ENCODE results near the gene IGSF5.

IGSF5 gene

DNA sequence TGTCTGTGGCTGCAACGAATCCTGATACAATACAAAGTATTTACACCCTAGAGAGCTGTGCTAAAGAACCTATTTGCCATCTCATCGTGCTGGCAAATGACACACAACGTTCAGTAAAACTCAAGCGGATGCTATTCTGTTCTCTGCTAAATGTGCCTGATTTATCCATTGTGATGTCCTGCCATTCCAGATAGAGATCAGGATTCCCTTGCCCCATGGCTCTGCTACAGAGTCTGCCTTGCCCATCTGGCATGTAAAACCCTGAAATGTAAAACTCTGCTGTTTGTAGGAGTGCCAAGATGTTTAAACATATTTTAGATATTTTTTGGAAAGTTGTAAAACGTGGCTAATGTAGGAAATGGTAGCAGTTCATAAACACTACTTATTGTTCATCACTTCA lies 20.0 kb upstream of the IGSF5 start:
- TF ChIP-seq, protein P1, sequence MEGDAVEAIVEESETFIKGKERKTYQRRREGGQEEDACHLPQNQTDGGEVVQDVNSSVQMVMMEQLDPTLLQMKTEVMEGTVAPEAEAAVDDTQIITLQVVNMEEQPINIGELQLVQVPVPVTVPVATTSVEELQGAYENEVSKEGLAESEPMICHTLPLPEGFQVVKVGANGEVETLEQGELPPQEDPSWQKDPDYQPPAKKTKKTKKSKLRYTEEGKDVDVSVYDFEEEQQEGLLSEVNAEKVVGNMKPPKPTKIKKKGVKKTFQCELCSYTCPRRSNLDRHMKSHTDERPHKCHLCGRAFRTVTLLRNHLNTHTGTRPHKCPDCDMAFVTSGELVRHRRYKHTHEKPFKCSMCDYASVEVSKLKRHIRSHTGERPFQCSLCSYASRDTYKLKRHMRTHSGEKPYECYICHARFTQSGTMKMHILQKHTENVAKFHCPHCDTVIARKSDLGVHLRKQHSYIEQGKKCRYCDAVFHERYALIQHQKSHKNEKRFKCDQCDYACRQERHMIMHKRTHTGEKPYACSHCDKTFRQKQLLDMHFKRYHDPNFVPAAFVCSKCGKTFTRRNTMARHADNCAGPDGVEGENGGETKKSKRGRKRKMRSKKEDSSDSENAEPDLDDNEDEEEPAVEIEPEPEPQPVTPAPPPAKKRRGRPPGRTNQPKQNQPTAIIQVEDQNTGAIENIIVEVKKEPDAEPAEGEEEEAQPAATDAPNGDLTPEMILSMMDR (IDR thresholded peaks at IDR 0.05) = no peak

DNA sequence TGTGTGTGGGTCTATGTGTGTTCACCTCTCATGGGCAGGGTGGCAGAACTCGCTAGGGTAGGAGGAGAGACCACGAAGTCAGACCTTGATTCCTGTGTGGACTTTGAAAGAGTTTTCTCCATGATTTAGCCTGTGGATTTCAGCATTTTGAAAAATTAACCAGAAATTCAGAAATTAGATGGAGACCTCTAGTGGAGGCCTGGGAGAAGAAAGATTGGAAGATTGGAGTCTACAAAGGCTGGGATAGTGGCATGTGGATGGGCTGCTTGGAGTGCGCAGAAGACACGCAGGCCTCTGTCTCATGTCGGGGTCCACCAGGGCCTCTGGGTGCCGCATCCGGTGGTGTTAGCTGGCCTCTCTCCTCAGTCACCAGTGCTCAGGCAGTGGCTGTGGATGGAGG lies 18.9 kb upstream of the IGSF5 start:
- TF ChIP-seq, protein P1 (IDR thresholded peaks at IDR 0.05) = peak; percentile 19; the same call in 1 of the 2 replicates

DNA sequence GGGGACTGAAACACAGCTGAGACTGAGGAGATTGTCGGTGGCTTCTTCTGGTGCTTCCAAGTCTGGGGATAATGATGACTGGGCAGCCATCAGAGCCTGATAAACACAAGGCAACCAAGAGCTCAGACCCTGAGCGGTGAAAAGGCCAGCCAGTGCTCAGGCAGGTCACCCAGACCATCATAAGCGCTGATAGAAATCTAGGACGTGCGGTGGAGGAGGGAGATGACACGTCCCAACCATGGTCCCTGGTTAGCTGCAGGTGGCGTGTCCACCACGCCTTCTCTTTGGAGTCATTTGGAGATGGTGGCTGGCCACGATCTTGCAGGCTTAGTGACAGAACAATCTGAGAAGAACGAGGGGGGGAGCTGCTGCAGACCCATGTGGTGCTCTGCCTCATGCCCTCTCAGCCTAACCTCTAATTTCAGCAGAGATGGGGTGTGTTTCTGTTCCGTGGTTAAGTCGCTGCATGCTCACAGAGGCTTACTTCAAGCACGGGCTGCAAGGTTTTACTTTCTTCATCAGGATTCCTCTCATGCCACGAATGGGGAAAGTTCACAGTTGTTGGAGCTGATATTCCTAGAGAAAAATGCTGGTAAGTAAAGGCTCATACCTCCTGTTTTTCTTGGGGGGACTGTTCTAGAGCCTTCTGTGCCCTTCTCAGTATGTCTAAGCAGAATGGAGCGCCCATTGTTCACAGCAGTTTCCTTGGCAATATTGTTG lies 17.4 kb upstream of the IGSF5 start:
- TF ChIP-seq, protein P1 (IDR thresholded peaks at IDR 0.05) = no peak

DNA sequence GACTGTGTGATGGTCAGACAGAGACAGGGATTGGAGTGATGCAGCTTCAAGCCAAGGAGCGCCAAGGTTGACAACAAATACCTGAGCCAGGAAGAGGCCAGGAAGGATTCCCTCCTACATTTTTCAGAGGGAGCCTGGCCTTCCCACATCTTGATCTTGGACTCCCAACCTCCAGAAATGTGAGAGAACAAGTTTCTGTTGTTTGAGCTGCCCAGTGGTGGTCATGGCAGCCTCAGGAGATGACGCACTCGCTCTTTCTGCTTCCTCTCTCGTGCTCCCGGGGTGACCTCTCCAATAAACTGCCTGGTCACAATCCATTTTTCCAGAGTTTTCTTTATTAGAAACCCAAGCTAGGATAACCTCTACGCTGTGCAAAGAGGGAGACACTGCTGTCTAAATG lies 16.6 kb upstream of the IGSF5 start:
- TF ChIP-seq, protein P1 (IDR thresholded peaks at IDR 0.05) = no peak

DNA sequence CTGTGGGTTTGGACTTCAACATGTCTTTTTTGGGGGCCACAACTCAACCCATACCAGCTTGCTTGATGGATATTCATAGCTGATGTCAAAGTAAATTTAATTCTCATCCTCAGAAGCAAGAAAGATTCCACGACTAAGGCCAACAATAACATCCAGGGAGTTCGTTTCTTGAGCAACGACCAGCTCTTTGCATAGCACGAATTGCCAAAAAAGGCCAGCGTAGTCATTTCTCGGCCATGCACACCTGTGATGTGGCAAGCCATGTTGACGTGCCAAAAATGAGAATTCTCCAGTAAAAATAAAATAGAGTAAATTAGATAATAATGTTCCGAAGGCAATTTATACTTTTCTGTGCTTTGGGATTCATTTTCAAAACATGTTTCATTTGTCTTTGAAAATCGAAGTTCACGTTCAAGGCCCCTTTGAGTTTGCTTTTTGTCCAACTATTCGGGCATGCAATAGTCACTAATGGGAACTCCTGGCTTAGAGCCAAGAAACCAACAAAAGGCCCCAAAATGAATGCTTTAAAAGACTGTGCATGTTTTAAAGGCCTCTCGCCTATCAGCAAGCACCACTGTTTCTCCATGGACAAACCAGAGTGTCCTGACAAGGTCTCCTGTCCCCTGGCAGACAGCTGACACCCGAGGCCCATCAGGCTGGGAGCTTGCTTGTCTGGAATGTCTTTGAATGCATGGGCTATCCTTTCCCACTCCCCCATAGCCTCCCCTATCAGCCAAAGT lies 14.4 kb upstream of the IGSF5 start:
- TF ChIP-seq, protein P1 (IDR thresholded peaks at IDR 0.05) = no peak

DNA sequence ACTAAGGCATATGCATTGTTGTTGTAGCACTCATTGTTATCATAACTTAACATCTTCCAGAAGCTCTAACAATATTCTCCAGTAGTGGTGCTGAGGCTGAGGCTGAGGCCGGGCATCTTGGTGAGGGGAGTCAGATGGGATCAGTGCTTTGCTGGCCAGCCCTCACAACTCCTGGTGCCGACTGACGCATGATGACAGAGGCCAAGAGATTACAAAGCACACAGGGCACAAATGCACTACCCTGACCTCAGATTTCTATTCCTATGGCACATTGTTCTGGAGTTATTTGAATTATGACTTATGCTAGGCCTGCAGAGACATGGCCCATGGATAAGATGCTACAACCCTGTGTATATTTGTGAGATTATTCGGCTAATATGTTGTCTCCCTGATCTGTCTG lies 8.3 kb upstream of the IGSF5 start:
- TF ChIP-seq, protein P1 (IDR thresholded peaks at IDR 0.05) = no peak

DNA sequence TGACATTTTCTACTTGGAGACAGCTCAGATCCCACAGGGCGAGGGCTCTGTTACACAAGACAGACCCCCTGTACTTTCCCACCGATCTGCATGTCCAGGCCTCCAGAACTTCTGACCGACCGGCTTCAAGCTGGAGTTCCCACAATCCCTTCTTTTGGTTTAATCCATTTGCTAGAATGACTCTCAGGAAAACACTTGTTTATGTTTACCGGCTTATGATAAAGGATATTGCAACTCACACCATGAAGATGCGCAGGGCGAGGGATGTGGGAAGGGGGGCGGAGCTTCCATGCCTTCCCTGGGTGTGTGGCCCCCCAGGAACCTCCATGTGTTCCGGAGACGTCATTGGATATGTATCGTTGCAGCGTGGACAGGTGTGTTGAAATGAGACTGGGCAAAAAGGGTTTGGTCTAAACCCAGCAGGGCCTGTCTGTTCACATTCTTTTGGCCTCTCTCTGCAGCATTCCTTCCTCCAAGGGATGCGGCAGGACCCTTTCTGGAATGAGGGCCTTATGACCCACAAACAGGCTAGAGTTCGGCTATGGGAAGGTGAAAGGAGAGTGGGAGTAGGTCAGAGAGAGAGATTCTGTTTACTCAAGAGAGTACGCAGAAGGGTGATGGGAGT lies 7.5 kb upstream of the IGSF5 start:
- TF ChIP-seq, protein P1 (IDR thresholded peaks at IDR 0.05) = no peak
